NCI-H1417 treated with DMSO at 0.1 percent for 48 hours (cell line): ENCODE measurements around the gene REV3L.
"Not testable (repeated sequence)": the region's sequence is repeated elsewhere in the genome, so short reads cannot be mapped to it uniquely, and the experiment has no call there.

Source experiments
- DNase-seq: peaks from one replicate; lab custom pipeline; 2025; lab: John Stamatoyannopoulos, UW

Gene REV3L

DNA sequence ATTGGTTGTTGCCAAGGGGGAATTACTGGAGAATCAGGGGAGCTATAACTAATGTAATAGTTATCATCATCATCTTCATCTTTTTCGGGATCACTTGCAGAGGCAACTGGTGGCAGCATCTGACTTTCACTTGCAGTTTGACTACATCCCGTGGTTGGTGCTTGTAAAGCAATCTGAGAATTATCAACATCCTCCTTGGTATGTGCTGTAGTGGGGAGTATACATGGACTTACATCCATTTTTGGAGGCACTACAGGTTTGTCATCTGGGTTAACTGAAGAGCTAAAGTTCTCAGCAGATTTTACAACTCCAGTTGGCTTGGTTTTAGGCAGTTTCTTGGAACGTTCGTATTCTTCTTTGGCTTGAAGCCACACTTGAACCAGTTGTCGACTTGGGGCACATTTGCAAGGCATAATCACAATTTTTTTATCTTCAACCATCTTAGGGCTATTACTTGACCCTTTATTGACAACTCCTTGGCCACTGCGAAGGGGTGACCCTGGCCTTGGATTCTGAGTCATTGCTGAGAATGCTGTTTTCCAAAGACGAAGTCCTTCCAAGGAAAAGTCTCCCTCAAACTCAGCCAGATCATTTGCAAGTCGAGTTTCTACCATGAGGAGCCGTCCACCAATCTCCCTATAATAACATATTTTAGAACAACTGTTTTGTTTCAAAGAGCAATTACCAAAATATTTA, 115.5 kb downstream of the REV3L start:
- no peak for DNase-seq

DNA sequence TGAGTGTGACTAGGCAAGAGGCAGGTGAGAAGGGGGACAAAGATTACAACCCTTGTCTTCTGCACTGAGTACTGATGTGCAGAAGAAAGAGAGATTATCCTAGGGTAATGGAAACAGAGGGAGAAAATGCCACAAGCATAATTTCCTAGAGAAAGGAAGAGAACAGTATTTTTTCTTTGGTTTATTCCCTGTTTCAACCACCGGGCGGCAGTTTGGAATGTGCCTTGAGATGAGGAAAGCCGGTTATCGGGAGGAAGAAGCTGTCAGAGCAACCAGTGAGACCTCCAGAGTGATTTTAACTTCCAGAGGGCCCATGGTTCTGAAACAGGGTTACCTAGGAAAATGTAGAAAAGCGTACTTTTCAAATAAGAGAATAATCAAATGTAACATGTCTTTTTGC, 121.4 kb downstream of the REV3L start:
- DNase-seq, result no peak

DNA sequence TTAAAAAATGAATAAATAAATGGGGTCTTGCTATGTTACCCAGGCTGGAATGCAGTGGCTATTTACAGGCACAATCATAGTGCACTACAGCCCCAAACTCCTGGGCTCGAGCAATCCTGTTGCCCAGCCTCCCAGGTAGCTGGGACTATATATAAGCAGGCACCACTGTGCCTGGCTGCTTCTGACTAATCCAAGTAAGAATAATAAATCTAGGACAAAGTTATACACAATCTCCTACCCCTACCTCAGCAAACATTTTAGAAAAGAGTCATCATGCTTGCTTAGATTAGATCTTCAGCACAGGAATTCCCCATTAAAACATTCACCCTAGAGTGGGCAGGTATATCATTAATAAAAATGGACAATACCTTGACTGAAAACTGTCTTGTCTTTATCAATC, 124.6 kb downstream of the REV3L start:
- no peak for DNase-seq

DNA sequence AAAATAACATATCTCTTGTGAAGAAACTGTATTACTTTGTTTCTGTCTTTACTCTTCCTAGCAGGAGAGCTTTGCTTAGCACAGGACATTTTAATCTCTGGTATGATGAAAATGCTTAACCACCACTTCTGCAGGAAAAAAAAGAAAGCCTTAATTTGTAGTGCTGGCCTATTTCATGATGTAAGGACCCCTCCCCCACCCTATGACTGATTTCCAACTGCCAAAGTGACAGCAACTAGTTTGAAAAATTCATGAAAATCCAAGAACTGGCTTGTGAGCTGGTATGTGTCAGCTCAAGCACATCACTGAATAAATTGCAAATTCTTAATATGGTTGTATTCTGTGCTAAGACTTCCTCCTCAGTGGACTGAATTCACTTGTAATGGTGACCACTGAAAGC, 125.3 kb downstream of the REV3L start:
- DNase-seq, result no peak

DNA sequence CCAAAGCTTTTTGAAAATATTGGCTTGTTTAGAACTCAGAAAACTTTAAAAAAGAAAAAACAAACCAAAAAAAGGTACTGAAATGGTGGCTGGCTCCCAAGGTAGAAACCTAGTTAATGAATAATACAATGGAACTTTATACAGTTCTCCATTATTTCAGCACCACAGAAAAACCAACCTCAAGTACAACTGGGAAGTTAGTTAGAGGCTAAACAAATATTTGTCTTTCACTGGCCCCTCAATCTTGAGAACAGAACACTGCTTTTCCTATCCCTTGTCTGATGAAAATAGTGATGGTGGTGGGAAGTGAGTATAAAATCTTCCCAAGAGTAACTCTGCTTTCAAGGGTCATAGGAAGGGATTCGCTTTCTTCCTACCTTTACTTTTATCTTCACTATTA, 126.5 kb downstream of the REV3L start:
- DNase-seq, result no peak

DNA sequence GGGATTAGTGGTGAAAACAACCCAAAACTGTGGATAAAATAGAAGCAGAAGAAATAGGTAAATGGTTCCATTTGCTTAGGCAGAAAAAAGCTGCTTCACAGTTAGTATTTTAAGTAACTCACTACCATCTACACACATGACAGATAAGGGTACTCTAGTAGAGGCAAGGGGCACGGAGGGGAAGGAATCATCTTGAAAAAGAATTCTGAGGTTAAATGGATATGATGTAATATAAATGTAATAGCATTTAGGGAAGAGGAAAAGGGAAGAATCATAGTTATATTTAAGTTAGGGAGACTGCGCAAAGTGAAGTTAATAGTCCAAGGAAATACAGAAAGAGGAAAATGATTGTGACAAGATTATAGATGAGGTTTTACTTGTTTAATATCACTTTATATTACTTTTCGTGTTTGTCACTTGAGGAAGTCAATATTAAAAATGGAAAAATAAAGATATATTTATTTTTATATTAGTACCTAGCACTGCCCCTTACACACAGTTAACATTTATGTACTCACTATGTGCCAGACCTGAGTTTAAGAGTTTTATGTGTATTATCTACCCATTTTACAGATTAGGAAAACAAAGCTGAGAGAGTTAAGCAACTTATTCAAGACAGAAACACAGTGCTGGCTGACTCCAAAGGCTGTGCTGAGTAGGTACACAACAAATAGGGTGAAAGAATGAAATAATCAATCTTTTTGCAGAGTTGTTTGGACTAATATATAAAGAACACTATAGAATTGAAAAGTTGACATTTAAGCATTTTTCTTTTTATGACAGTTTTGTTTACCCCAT, 128.1 kb downstream of the REV3L start:
- no peak for DNase-seq

DNA sequence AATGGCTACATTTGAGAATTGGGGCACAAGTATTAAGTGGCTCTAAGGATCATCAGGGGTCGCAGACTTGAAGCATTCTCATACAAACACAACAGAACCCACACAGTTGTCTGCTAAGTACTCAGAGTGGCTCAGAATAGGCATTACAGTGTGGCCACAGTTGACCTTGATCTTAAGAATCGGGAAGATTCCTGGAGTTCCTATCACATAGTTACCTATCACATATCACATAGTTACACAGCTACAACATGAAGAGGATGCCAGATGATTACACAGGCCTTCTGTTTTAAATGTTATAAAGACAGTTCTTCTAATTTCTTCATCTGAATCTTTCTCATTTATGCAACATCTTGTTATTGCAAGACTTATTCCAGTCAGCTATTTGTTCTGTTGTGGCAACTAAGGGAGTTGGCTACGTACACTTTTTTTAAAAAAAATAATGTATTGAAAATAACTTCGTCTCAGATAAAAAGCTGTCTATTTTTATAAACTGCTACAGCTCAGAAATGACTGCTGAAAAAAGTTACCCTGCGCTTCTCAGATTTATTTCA, 129.0 kb downstream of the REV3L start:
- DNase-seq, result no peak

DNA sequence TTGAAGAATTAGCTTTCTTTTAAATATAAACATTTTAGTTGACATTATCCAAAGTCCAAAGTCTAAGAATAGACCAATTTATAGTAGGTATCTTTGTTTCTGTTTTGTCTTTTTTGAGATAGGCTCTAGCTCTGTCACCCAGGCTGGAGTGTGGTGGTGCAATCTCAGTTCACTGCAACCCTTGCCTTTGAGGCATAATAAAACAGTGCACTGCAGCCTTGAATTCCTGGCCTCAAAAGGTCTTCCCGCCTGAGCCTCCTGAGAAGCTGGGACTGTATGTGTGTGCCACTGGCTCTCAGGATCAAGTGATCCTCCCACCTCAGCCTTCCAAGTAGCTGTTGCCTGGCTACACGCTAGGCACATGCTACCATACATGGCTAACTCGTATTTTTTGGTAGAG, 135.4 kb downstream of the REV3L start:
- no peak for DNase-seq

DNA sequence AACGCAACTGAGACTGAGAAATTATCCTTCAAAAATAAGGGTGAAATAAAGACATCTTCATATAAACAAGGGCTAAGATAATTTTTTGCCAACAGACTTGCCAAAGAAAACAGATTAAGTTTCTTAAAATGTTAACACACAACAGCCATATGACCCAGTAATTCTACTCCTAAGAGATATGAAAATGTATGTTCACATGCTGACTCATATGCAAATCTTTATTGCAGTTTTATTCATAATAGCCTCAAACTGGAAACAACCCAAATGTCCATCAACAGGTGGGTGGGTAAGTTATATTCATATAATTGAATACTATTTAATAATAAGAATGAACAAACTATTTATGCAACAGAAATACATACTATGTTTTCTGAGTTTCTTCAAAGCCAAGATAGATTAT, 140.1 kb downstream of the REV3L start:
- DNase-seq, result no peak

DNA sequence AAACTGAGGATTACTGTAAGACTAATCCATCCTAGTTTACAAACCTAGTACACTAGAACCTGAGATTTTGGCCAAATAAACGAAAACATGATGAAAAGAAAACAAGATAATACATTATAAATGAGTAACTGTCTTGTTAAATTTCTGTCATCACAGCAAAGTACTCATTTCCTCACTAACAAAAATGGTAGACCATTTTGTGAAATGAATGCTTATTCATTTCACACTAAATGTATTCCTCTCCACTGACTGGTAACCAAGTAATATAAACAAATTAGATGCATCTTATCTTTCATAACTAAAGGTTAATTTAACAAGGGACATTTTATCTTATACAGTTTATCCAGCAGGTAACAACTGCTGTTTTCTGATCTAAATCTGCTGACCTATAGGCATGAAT, 143.7 kb downstream of the REV3L start:
- no peak for DNase-seq

DNA sequence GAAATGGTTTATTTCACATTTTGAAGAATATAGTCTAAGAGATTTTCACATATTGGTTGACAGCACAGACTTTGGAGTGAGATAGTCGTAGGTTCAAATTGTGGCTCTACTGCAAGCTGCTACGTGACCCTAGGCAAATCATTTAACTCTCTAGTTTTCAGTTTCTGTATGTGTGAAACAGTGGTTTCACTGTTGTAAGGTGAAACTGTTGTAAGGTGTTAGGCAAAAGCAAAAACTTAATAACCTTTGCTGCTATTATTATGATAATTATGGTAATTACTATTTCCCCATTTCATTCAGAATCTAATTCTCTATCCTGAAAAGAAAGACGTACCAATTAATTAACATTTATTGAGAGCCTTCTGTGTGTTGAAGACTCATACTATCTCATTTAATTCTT, 144.2 kb downstream of the REV3L start:
- no peak for DNase-seq

DNA sequence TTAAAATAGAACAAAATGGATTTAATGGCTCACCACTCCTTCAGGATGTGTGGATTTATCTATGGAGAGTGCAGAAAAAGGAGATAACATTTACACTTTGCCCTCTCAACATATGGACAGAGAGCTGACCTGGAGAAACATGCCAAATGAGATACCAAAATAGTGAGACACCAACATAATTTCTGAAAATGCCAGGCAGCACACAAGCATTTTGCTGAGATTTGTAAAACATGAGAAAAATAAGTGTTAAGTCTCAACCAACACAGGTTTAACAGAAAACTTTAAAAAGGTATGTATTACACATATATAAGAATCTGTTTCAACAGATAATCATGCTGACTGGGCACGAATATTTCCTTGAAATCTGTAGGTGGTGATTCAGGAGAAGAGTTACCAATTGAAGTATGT, 145.2 kb downstream of the REV3L start:
- no peak for DNase-seq

DNA sequence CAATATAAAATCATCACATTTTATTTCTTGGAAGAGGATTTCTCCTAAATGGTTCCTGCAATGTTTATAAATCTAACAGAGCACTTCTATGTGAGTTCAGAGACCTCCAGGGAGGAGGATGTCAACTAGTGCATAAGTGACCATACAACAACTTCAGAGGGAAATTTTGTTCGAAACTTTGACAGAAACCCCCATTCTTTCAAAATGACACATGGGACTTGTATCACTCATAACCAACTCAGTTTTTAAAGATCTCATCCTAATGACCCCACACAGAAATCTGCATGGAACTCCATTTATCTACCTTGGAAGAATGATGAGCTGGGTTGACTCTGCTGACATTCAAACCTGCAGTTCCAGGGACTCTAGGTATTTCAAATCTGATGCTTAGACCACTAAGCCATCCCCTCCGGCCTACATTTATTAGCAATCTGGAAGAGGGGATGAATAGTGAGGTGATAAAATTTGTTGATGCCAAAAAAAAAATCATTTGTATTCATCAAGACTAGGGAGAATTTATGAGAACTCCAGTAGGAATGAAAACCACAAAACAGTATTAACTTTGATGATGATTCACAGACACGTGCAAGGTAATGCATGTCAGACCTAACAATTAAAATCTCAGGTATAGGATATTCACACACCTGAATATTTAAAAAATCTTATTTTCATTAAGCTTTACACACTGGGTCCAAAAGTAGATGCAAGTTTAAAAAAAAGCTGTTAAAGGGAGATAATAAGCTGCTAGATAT, 153.0 kb downstream of the REV3L start:
- no peak for DNase-seq

DNA sequence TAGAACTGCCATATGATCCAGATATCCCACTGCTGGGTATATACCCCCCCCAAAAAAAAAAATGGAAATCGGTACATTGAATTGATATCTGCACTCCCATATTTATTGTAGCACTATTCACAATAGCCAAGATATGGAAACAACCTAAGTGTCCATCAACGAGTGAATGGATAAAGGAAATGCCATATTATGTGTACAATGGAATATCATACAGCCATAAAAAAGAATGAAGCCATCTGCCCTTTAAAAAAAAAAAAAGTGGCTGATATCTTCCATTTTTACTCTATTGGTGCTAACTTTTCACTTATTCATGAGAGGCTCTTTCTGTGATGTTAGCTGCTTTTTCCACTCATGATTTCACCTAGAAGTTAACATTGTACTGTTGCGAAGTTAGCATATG, 156.5 kb downstream of the REV3L start:
- DNase-seq, result no peak

DNA sequence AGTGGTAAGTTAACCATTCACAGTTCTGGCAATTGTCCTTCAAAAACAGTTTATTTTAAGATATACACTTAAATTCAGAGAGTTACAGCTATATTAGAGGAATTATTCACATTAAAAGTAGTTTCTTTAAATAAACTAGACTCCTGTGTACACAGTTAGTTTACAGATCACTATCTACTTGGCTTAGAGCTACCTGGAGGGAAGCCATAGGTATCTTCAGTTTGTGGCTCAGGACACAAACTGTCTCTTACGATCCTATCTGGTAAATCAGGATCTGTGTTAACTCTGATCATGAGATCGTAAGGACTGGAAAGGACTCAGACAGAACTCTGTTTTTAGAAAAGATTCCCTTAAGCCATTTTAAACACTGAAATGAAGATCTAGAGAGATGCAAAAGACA, 160.9 kb downstream of the REV3L start:
- no peak for DNase-seq

DNA sequence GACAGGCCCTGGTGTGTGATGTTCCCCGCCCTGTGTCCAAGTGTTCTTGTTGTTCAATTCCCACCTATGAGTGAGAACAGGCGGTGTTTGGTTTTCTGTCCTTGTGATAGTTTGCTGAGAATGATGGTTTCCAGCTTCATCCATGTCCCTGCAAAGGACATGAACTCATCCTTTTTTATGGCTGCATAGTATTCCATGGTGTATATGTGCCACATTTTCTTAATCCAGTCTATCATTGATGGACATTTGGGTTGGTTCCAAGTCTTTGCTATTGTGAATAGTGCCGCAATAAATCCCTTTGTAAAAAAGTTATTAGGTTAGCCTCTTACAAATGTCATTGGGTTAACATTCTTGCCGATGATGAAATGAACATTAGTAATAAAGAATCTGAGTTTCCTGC, 175.1 kb downstream of the REV3L start:
- DNase-seq, result not testable (repeated sequence)

DNA sequence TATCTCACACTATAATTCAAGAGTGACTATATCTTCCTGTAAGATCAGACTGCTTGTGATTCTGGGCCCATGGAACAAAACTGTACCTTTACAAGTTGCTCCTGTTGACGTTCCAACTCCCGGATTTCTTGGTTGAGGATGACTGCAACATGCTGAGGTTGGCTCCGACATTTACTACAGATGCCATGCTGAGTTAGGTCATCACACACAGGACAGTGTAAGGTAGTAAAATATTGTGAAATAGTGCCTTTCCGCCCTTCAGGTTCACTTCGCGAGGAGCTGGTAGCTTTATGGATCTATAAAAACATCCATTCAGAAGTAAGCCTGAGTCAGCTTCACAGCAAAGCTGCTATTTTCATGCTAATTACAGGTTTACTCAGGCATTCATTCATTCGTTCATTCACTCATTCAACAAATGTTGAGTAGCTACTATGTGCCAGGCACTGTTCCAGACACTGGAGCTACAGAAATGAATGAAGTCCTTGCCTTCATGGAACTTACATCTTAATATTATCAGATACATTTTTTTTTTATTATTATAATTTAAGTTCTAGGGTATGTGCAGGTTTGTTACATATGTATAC, 175.7 kb downstream of the REV3L start:
- DNase-seq, result no peak

DNA sequence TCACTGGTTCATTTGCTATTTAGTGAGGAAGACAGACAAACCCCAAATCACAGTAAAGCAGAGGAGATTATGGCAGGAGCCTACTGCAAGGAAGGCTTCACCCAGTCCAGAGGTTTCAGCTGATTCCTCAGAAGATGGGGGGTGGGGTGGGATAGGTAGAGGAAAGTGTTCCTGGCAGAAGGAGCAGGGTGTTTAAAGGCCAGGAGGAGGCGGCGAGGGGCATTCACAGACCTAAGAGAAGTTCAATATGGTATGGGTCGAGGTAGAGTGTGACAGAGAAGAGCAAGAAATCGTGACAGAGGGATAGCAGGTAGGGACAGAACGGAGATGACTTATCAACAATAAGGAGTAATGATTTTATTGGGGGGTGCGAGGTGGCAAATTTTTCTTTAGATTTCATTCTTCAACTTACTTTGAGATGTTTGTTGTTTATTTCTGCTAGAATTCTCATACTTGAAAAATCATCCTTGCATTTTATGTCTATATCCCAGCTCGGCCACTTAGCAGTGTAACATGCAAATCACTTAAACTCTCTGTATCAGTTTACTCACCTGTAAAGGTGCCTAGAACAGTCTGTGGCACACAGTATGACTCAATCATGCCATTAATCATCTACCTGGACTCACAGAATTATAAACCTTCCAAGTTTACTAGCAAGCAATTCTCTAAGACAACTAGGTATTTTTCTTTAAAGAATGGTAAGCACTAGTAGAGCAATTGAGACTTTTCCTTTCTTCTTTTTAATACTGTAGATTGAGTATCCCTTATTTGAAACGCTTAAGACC, 176.7 kb downstream of the REV3L start:
- no peak for DNase-seq

DNA sequence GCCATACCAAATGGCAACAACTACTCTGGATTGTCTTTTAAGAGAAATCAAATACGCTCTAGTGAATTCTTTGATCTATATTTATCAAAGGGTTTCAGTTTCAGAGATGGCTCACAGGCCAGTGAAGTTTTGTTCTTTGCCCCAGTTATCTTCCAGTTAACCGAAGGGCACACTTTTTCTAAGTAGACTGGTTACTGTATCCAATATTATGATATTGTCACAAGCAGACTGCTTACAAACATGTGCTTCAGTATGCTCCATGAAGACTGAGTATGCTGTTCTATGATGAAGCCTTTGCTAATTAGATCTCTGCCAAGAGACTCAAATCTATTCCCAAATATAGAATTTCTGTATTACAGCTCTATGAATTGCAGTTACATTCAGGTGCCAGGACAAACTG, 181.1 kb downstream of the REV3L start:
- DNase-seq, result no peak

DNA sequence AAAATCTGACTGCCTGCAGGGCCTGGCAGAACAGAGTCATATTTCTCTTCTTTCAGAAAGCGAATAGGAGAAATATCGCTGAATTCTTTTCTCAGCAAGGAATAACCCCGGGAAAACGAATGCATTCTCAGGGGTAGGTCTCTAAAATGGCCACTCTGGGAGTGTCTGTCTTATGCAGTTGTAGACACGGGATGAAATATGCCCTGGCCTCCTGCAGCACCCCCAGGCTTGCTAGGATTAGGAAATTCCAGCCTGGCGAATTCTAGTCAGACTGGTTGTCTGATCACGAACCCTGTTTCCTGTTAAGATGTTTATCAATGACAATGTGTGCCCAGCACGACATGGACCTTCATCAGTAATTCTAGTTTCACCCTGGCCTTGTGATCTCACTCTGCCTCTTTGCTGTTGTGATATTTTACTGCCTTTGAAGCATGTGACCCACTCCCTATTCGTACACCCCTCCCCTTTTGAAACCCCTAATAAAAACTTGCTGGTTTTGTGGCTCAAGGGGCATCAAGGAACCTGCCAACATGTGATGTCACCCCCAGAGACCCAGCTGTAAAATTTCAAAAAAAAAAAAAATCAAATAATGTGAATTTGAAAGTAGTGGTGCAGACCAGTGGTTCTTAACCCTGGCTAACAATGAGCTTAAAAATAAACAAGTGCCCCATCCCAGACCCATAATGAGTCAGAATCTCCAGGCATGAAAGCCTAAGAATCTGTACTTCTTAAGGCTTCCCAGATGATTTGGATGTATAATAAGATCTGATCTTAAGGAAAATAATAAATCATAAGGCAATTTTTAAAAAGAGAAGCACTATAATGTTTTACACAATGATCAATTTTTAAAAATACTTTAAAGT, 181.8 kb downstream of the REV3L start:
- DNase-seq, result not testable (repeated sequence)

DNA sequence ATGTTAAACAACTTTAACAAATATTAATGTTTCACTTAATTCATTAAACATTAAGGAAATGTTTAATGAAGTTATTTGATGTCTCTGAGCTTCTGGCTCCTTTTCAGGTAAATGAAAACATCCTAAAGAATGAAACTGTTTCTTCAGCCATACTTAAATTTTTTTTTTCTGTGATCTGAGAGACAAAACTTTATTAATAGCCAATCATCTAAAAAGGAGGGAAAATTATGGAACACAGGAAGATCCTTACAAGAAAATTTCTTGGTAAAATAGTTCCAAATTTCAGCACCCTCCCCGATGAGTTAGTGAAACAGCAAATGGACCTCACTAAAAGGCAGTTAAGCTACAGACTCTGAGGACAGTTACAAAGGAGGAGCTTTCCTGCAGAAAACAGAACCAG, 185.2 kb downstream of the REV3L start:
- DNase-seq, result no peak
